GM23338 (cell line): ENCODE measurements around the gene SPAG16. TPM values are rescaled to one million over a fixed set of nuclear protein-coding genes. Genes with fewer than 3 reads are reported as not detected.

Source experiments
- ATAC-seq: fragments of 200-7000 bp; cut with Tn5 transposase; 3 replicates; pipeline ENCODE4 v1.9.1; 2020
- DNase-seq: peaks from one replicate; pipeline ENCODE4 v3.0.0-alpha.2; 2015; ENCODE audit warnings: low spot score
- H2AFZ ChIP-seq: fragments of 200-600 bp; sonication (generic); 2 replicates; pipeline ENCODE4 v1.8.0; 2016; ENCODE audit warnings: antibody characterized with exemption, mild to moderate bottlenecking, moderate library complexity
- H3F3A ChIP-seq: fragments of 200-600 bp; sonication (generic); replicated peaks from 2 replicates; pipeline ENCODE4 v1.8.0; 2017; ENCODE audit warnings: antibody characterized with exemption, mixed run types, low read depth
- H3K27ac ChIP-seq: fragments of 200-600 bp; sonication (generic); 2 replicates; pipeline ENCODE4 v1.6.1; 2016; ENCODE audit warnings: low read depth
- H3K27me3 ChIP-seq: fragments of 200-600 bp; sonication (generic); 2 replicates; pipeline ENCODE4 v1.8.0; 2016; ENCODE audit warnings: mild to moderate bottlenecking, mixed run types, moderate library complexity; ENCODE audit not compliant: insufficient read depth
- H3K36me3 ChIP-seq: fragments of 200-600 bp; sonication (generic); 2 replicates; pipeline ENCODE4 v1.8.0; 2016; ENCODE audit warnings: mild to moderate bottlenecking; ENCODE audit not compliant: insufficient read depth
- H3K4me1 ChIP-seq: fragments of 200-600 bp; sonication (generic); 2 replicates; pipeline ENCODE4 v1.8.0; 2016; ENCODE audit warnings: mild to moderate bottlenecking, moderate library complexity; ENCODE audit not compliant: insufficient read depth
- H3K4me2 ChIP-seq: fragments of 200-600 bp; sonication (generic); 2 replicates; pipeline ENCODE4 v1.7.1; 2017; ENCODE audit warnings: mixed run types
- H3K4me3 ChIP-seq: fragments of 200-600 bp; sonication (generic); 2 replicates; pipeline ENCODE4 v1.6.1; 2016; ENCODE audit warnings: mixed run types
- H3K79me2 ChIP-seq: fragments of 200-600 bp; sonication (generic); replicated peaks from 2 replicates; pipeline ENCODE4 v1.8.0; 2017; ENCODE audit warnings: mild to moderate bottlenecking; ENCODE audit not compliant: insufficient read depth
- H3K9me2 ChIP-seq: fragments of 200-600 bp; sonication (generic); 2 replicates; pipeline ENCODE4 v1.8.0; 2017; ENCODE audit not compliant: insufficient read depth
- H4K20me1 ChIP-seq: fragments of 200-600 bp; sonication (generic); replicated peaks from 2 replicates; pipeline ENCODE4 v1.8.0; 2017; ENCODE audit warnings: mild to moderate bottlenecking; ENCODE audit not compliant: insufficient read depth
- H3K27ac Mint-ChIP-seq: 2 replicates; pipeline ENCODE4 v1.8.0; 2020; ENCODE audit warnings: inconsistent platforms, mild to moderate bottlenecking, moderate library complexity, mixed read lengths
- H3K27me3 Mint-ChIP-seq: 3 replicates; pipeline ENCODE4 v1.8.0; 2022; ENCODE audit warnings: low read depth, mild to moderate bottlenecking, moderate library complexity, mixed read lengths, inconsistent platforms; ENCODE audit not compliant: insufficient read depth, poor library complexity
- H3K36me3 Mint-ChIP-seq: 3 replicates; pipeline ENCODE4 v1.8.0; 2021; ENCODE audit warnings: low read depth, mild to moderate bottlenecking, inconsistent platforms, moderate library complexity, mixed read lengths
- H3K4me1 Mint-ChIP-seq: 3 replicates; pipeline ENCODE4 v1.8.0; 2020; ENCODE audit warnings: mild to moderate bottlenecking, inconsistent platforms, mixed read lengths
- H3K4me3 Mint-ChIP-seq: 3 replicates; pipeline ENCODE4 v1.8.0; 2021; ENCODE audit warnings: moderate library complexity, mild to moderate bottlenecking, inconsistent platforms, mixed read lengths
- H3K9me3 Mint-ChIP-seq: 3 replicates; pipeline ENCODE4 v1.8.0; 2020; ENCODE audit warnings: moderate library complexity, mild to moderate bottlenecking, inconsistent platforms, mixed read lengths
- CREB1 ChIP-seq: fragments of 250-450 bp; sonication (Bioruptor Pico); IDR thresholded peaks from 2 replicates; pipeline ENCODE4 v1.5.0; 2020; ENCODE audit warnings: low read depth, mild to moderate bottlenecking, moderate library complexity
- EZH2 ChIP-seq: fragments of 200-600 bp; sonication (generic); IDR thresholded peaks from one replicate; pipeline ENCODE4 v1.8.0; 2017; ENCODE audit warnings: antibody characterized with exemption, mild to moderate bottlenecking, low read depth; ENCODE audit not compliant: unreplicated experiment
- EZH2phosphoT487 ChIP-seq: fragments of 200-600 bp; sonication (generic); IDR thresholded peaks from one replicate; pipeline ENCODE4 v1.8.1; 2018; ENCODE audit warnings: antibody characterized with exemption; ENCODE audit not compliant: unreplicated experiment
- JUNB ChIP-seq: IDR thresholded peaks from one replicate; pipeline ENCODE4 v1.6.1; 2016; ENCODE audit warnings: antibody characterized with exemption; ENCODE audit not compliant: unreplicated experiment
- NANOG ChIP-seq: IDR thresholded peaks from 2 replicates; pipeline ENCODE4 v1.6.1; 2016; ENCODE audit warnings: antibody characterized with exemption, borderline replicate concordance
- POLR2AphosphoS5 ChIP-seq: IDR thresholded peaks from 2 replicates; pipeline ENCODE4 v1.6.1; 2016; ENCODE audit warnings: antibody characterized with exemption, low read depth
- STAT1 ChIP-seq: IDR thresholded peaks from one replicate; pipeline ENCODE4 v1.6.1; 2016; ENCODE audit warnings: antibody characterized with exemption; ENCODE audit not compliant: unreplicated experiment
- ZNF114 ChIP-seq: fragments of 250-450 bp; sonication (Bioruptor Pico); IDR thresholded peaks from 2 replicates; pipeline ENCODE4 v1.5.0; 2020; ENCODE audit warnings: mild to moderate bottlenecking, moderate library complexity
- ZNF331 ChIP-seq: fragments of 250-450 bp; sonication (Bioruptor Pico); IDR thresholded peaks from 2 replicates; pipeline ENCODE4 v1.5.0; 2020; ENCODE audit warnings: low read depth, mild to moderate bottlenecking, moderate library complexity
- polyA plus RNA-seq: library from polyadenylated mRNA; unstranded; fragments of >200 nt; fragmentation: Nextera tagmentation; extraction: Ambion mirVana; gene quantifications from 2 replicates; pipeline ENCODE4 v1.2.1, GENCODE V29; 2016
- total RNA-seq: library from RNA; depleted of rRNA; stranded (reverse); fragments of >200 nt; shearing (Covaris generic); gene quantifications from 2 replicates; pipeline ENCODE4 v1.2.3, GENCODE V29; 2014
- TF ChIP-seq, protein P1 (sequence below): IDR thresholded peaks from 2 replicates; pipeline ENCODE4 v1.6.1; 2016; ENCODE audit warnings: antibody characterized with exemption
- TF ChIP-seq, protein P2 (sequence below): IDR thresholded peaks from one replicate; pipeline ENCODE4 v1.6.1; 2018; ENCODE audit warnings: antibody characterized with exemption; ENCODE audit not compliant: unreplicated experiment
- TF ChIP-seq, protein P3 (sequence below), 2 experiments: fragments of 200-600 bp in 1 of 2; sonication (generic) in 1 of 2; conservative IDR thresholded peaks; 2 replicates each; pipeline versions ENCODE4 v1.5.1 to v1.6.1; 2016 to 2017; ENCODE audit warnings: antibody characterized with exemption in 2 of 2, low read depth in 2 of 2, mild to moderate bottlenecking in 2 of 2, moderate library complexity in 1 of 2
- TF ChIP-seq, protein P4 (sequence below): fragments of 250-450 bp; sonication (Bioruptor Pico); IDR thresholded peaks from 2 replicates; pipeline ENCODE4 v1.5.0; 2020; ENCODE audit warnings: mild to moderate bottlenecking, moderate library complexity

SPAG16 gene
- total and polyA plus RNA-seq, 2 experiments from 2014 or later: 19.7 to 47.8 TPM

DNA sequence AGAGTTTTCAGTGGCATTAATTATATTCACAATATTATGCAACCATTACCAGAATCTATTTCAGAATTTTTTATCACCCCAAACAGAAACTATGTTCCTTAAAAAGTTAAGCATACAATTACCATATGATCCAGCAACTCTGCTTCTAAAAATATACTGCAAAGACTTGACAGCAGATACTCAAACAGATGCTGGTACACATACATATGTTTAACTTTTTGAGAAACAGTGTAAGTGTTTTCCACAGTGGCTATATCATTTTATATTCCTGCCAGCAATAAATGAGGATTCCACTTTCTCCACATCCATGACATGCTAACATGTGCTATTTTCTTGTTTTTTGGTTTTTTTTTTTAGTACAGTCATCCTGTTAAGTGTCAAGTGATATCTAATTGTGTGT, 687.3 kb downstream of the SPAG16 start:
- Mint-ChIP-seq H3K4me3 (no peak overlapping the region), H3K4me1 (no peaks in the 10 kb centered on the region), H3K36me3 (no peaks in the 10 kb centered on the region), H3K27ac (no peak overlapping the region), H3K9me3 (no peaks in the 10 kb centered on the region), H3K27me3 (no peaks in the 10 kb centered on the region)
- Histone ChIP-seq H3K36me3 (no peaks in the 10 kb centered on the region), H3F3A (no peaks in the 10 kb centered on the region), H4K20me1 (no peaks in the 10 kb centered on the region), H3K4me2 (no peak overlapping the region), H3K4me3 (no peak overlapping the region), H2AFZ (no peak overlapping the region), H3K79me2 (no peaks in the 10 kb centered on the region), H3K4me1 (no peaks in the 10 kb centered on the region), H3K27ac (no peak overlapping the region), H3K27me3 (no peaks in the 10 kb centered on the region), H3K9me2 (peaks cover 5% of the 10 kb centered on the region)
- DNase-seq (no peak), ATAC-seq (no peak)
- TF ChIP-seq, protein P1, sequence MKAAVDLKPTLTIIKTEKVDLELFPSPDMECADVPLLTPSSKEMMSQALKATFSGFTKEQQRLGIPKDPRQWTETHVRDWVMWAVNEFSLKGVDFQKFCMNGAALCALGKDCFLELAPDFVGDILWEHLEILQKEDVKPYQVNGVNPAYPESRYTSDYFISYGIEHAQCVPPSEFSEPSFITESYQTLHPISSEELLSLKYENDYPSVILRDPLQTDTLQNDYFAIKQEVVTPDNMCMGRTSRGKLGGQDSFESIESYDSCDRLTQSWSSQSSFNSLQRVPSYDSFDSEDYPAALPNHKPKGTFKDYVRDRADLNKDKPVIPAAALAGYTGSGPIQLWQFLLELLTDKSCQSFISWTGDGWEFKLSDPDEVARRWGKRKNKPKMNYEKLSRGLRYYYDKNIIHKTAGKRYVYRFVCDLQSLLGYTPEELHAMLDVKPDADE: no peak
- TF ChIP-seq POLR2AphosphoS5 (no peak), ZNF331 (CRISPR knock-in tag) (no peak), CREB1 (CRISPR knock-in tag) (no peak), EZH2 (no peak), ZNF114 (no peak), STAT1 (no peak), EZH2phosphoT487 (no peak), NANOG (no peak), JUNB (no peak)
- TF ChIP-seq, protein P2, sequence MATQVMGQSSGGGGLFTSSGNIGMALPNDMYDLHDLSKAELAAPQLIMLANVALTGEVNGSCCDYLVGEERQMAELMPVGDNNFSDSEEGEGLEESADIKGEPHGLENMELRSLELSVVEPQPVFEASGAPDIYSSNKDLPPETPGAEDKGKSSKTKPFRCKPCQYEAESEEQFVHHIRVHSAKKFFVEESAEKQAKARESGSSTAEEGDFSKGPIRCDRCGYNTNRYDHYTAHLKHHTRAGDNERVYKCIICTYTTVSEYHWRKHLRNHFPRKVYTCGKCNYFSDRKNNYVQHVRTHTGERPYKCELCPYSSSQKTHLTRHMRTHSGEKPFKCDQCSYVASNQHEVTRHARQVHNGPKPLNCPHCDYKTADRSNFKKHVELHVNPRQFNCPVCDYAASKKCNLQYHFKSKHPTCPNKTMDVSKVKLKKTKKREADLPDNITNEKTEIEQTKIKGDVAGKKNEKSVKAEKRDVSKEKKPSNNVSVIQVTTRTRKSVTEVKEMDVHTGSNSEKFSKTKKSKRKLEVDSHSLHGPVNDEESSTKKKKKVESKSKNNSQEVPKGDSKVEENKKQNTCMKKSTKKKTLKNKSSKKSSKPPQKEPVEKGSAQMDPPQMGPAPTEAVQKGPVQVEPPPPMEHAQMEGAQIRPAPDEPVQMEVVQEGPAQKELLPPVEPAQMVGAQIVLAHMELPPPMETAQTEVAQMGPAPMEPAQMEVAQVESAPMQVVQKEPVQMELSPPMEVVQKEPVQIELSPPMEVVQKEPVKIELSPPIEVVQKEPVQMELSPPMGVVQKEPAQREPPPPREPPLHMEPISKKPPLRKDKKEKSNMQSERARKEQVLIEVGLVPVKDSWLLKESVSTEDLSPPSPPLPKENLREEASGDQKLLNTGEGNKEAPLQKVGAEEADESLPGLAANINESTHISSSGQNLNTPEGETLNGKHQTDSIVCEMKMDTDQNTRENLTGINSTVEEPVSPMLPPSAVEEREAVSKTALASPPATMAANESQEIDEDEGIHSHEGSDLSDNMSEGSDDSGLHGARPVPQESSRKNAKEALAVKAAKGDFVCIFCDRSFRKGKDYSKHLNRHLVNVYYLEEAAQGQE: no peak
- TF ChIP-seq, protein P3, sequence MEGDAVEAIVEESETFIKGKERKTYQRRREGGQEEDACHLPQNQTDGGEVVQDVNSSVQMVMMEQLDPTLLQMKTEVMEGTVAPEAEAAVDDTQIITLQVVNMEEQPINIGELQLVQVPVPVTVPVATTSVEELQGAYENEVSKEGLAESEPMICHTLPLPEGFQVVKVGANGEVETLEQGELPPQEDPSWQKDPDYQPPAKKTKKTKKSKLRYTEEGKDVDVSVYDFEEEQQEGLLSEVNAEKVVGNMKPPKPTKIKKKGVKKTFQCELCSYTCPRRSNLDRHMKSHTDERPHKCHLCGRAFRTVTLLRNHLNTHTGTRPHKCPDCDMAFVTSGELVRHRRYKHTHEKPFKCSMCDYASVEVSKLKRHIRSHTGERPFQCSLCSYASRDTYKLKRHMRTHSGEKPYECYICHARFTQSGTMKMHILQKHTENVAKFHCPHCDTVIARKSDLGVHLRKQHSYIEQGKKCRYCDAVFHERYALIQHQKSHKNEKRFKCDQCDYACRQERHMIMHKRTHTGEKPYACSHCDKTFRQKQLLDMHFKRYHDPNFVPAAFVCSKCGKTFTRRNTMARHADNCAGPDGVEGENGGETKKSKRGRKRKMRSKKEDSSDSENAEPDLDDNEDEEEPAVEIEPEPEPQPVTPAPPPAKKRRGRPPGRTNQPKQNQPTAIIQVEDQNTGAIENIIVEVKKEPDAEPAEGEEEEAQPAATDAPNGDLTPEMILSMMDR (conservative IDR thresholded peaks at IDR 0.05; ENCODE audit: low read depth in 2 of 2): no peak
- TF ChIP-seq, protein P4, sequence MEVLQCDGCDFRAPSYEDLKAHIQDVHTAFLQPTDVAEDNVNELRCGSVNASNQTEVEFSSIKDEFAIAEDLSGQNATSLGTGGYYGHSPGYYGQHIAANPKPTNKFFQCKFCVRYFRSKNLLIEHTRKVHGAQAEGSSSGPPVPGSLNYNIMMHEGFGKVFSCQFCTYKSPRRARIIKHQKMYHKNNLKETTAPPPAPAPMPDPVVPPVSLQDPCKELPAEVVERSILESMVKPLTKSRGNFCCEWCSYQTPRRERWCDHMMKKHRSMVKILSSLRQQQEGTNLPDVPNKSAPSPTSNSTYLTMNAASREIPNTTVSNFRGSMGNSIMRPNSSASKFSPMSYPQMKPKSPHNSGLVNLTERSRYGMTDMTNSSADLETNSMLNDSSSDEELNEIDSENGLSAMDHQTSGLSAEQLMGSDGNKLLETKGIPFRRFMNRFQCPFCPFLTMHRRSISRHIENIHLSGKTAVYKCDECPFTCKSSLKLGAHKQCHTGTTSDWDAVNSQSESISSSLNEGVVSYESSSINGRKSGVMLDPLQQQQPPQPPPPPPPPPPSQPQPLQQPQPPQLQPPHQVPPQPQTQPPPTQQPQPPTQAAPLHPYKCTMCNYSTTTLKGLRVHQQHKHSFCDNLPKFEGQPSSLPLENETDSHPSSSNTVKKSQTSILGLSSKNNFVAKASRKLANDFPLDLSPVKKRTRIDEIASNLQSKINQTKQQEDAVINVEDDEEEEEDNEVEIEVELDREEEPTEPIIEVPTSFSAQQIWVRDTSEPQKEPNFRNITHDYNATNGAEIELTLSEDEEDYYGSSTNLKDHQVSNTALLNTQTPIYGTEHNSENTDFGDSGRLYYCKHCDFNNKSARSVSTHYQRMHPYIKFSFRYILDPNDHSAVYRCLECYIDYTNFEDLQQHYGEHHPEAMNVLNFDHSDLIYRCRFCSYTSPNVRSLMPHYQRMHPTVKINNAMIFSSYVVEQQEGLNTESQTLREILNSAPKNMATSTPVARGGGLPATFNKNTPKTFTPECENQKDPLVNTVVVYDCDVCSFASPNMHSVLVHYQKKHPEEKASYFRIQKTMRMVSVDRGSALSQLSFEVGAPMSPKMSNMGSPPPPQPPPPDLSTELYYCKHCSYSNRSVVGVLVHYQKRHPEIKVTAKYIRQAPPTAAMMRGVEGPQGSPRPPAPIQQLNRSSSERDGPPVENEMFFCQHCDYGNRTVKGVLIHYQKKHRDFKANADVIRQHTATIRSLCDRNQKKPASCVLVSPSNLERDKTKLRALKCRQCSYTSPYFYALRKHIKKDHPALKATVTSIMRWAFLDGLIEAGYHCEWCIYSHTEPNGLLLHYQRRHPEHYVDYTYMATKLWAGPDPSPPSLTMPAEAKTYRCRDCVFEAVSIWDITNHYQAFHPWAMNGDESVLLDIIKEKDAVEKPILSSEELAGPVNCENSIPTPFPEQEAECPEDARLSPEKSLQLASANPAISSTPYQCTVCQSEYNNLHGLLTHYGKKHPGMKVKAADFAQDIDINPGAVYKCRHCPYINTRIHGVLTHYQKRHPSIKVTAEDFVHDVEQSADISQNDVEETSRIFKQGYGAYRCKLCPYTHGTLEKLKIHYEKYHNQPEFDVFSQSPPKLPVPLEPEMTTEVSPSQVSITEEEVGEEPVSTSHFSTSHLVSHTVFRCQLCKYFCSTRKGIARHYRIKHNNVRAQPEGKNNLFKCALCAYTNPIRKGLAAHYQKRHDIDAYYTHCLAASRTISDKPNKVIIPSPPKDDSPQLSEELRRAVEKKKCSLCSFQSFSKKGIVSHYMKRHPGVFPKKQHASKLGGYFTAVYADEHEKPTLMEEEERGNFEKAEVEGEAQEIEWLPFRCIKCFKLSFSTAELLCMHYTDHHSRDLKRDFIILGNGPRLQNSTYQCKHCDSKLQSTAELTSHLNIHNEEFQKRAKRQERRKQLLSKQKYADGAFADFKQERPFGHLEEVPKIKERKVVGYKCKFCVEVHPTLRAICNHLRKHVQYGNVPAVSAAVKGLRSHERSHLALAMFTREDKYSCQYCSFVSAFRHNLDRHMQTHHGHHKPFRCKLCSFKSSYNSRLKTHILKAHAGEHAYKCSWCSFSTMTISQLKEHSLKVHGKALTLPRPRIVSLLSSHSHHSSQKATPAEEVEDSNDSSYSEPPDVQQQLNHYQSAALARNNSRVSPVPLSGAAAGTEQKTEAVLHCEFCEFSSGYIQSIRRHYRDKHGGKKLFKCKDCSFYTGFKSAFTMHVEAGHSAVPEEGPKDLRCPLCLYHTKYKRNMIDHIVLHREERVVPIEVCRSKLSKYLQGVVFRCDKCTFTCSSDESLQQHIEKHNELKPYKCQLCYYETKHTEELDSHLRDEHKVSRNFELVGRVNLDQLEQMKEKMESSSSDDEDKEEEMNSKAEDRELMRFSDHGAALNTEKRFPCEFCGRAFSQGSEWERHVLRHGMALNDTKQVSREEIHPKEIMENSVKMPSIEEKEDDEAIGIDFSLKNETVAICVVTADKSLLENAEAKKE (CRISPR knock-in tag): no peak
